HepG2 (cell line): Measurements from ENCODE around the gene BSN. TPM values are rescaled to one million over a fixed set of nuclear protein-coding genes. Genes with fewer than 3 reads are reported as not detected.

Experiments
- ETV5 ChIP-seq: IDR thresholded peaks from 2 replicates; pipeline ENCODE4 v1.6.1; 2018; ENCODE audit warnings: missing biosample characterization, missing genetic modification reagents, inconsistent platforms, borderline replicate concordance
- FOXO1 ChIP-seq: sonication (generic); formaldehyde crosslinking; IDR thresholded peaks from 2 replicates; pipeline ENCODE4 v1.4.0; 2020; ENCODE audit warnings: missing genetic modification reagents
- GPBP1L1 ChIP-seq: sonication (generic); formaldehyde crosslinking; IDR thresholded peaks from 2 replicates; pipeline ENCODE4 v1.5.0; 2020; ENCODE audit warnings: mild to moderate bottlenecking, missing genetic modification reagents
- GZF1 ChIP-seq: sonication (generic); formaldehyde crosslinking; IDR thresholded peaks from 2 replicates; pipeline ENCODE4 v1.5.1; 2020; ENCODE audit warnings: mild to moderate bottlenecking, missing genetic modification reagents
- KAT2B ChIP-seq: fragments of 150-350 bp; IDR thresholded peaks from 2 replicates; pipeline ENCODE4 v1.6.1; 2014; ENCODE audit warnings: low read depth, low read length, borderline replicate concordance
- KLF12 ChIP-seq: sonication (generic); formaldehyde crosslinking; IDR thresholded peaks from 2 replicates; pipeline ENCODE4 v1.4.0; 2020; ENCODE audit warnings: missing genetic modification reagents, borderline replicate concordance
- KLF9 ChIP-seq: IDR thresholded peaks from 2 replicates; pipeline ENCODE4 v1.6.1; 2016; ENCODE audit warnings: low read depth
- MTA3 ChIP-seq: sonication (generic); formaldehyde crosslinking; IDR thresholded peaks from 2 replicates; pipeline ENCODE4 v1.4.0; 2020; ENCODE audit warnings: missing genetic modification reagents
- NFKB2 ChIP-seq: sonication (generic); formaldehyde crosslinking; IDR thresholded peaks from 2 replicates; pipeline ENCODE4 v1.4.0; 2020; ENCODE audit warnings: missing genetic modification reagents, borderline replicate concordance
- PRDM10 ChIP-seq: sonication (generic); formaldehyde crosslinking; IDR thresholded peaks from 2 replicates; pipeline ENCODE4 v1.4.0; 2020; ENCODE audit warnings: low read depth, missing genetic modification reagents
- SMAD1 ChIP-seq: sonication (generic); formaldehyde crosslinking; IDR thresholded peaks from 2 replicates; pipeline ENCODE4 v1.4.0; 2020; ENCODE audit warnings: missing genetic modification reagents, low read depth, mild to moderate bottlenecking, borderline replicate concordance
- THAP11 ChIP-seq: IDR thresholded peaks from 2 replicates; pipeline ENCODE4 v1.6.1; 2016; ENCODE audit warnings: missing biosample characterization, missing genetic modification reagents
- ZBTB7A ChIP-seq: sonication (generic); formaldehyde crosslinking; IDR thresholded peaks from 2 replicates; pipeline ENCODE4 v1.8.0; 2022; ENCODE audit warnings: mild to moderate bottlenecking, missing genetic modification reagents
- ZNF513 ChIP-seq: sonication (generic); formaldehyde crosslinking; conservative IDR thresholded peaks from 2 replicates; pipeline ENCODE4 v1.5.0; 2020; ENCODE audit warnings: missing genetic modification reagents
- ZNF646 ChIP-seq: sonication (generic); formaldehyde crosslinking; IDR thresholded peaks from 2 replicates; pipeline ENCODE4 v1.9.0; 2021; ENCODE audit warnings: mild to moderate bottlenecking, missing genetic modification reagents
- ZNF672 ChIP-seq: sonication (generic); formaldehyde crosslinking; IDR thresholded peaks from 2 replicates; pipeline ENCODE4 v1.8.1; 2022; ENCODE audit warnings: missing genetic modification reagents
- polyA plus RNA-seq, 8 experiments: library from polyadenylated mRNA; depleted of rRNA in 3 of 8; stranded (reverse) in 7 of 8; unstranded in 1 of 8; fragments of >200 nt; fragmentation: Illumina TruSeq in 4 of 8; extraction: Trizol in 4 of 8; gene quantifications; 2 replicates each; pipeline versions ENCODE4 v1.2.1 to v1.2.3, GENCODE V29; 2011 to 2016; ENCODE audit warnings: low read depth in 4 of 8, missing spikeins in 1 of 8, mixed read lengths in 1 of 8; ENCODE audit not compliant: insufficient read depth in 1 of 8
- total RNA-seq, 5 experiments: library from RNA; depleted of rRNA; stranded (reverse); fragments of >200 nt; fragmentation: Illumina TruSeq; extraction: Trizol; gene quantifications; 2 replicates each; pipeline ENCODE4 v1.2.3, GENCODE V29; 2016; ENCODE audit warnings: low read depth in 1 of 5

The BSN gene
- total and polyA plus RNA-seq, 2 of the 13 experiments (the other 11 are each of a cell fraction or from before 2014, with no cell fraction given) = 0.42 to 0.86 TPM

GRCh38 chr3:49689046-49689907, 135.0 kb downstream of the BSN start, which contains the start of the genes MST1 and RNF123 (continued):
- TF ChIP-seq GPBP1L1 (CRISPR knock-in tag) = no peak
- peak; percentile 64; the same call in 1 of the 2 replicates for TF ChIP-seq PRDM10
- no peak for TF ChIP-seq GZF1 (CRISPR knock-in tag)
- TF ChIP-seq ETV5 = peak; percentile 64
- 0 out of 2 replicates have a peak, but pooled peaks have one; percentile 90 for TF ChIP-seq ZNF513 (CRISPR knock-in tag)
- peak; percentile 63; the same call in 1 of the 2 replicates for TF ChIP-seq SMAD1 (CRISPR knock-in tag)
- TF ChIP-seq ZBTB7A = peak; percentile 56; the same call in 1 of the 2 replicates
- TF ChIP-seq ZNF672 (CRISPR knock-in tag) = no peak
- peak; percentile 41; the same call in 1 of the 2 replicates for TF ChIP-seq NFKB2
- TF ChIP-seq KAT2B = no peak
- TF ChIP-seq KLF9 (CRISPR knock-in tag) = no peak
- no peak for TF ChIP-seq ZNF646 (CRISPR knock-in tag)
- peak; percentile 73 for TF ChIP-seq FOXO1 (CRISPR knock-in tag)
- TF ChIP-seq KLF12 (CRISPR knock-in tag) = no peak; the same call in 1 of the 2 replicates
- TF ChIP-seq MTA3 (CRISPR knock-in tag) = no peak
- TF ChIP-seq THAP11 (CRISPR knock-in tag) = peak; percentile 93
